Kasumi-1 (cell line): Measurements from ENCODE around the gene C6orf15.

Experiments
- DNase-seq, 2 experiments: peaks; one replicate each; lab custom pipeline; 2025; lab: John Stamatoyannopoulos, UW

C6orf15 gene

DNA sequence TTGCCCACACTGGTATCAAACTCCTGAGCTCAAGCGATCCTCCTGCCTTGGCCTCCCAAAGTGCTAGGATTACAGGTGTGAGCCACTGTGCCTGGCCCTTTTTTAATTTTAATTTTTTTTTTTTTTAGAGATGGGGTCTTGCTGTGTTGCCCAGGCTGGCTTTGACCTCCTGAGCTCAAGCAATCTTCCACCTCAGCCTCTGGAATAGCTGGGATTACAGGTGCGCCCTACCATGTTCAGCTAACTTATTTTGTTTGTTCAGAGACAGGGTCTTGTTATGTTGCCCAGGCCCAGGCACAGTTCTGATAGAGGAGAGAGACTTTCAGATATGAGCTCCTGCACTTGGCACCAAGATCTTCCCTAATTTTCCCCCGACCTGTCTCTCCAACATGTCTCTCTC, 18.4 kb upstream of the C6orf15 start:
- DNase-seq, result no peak

DNA sequence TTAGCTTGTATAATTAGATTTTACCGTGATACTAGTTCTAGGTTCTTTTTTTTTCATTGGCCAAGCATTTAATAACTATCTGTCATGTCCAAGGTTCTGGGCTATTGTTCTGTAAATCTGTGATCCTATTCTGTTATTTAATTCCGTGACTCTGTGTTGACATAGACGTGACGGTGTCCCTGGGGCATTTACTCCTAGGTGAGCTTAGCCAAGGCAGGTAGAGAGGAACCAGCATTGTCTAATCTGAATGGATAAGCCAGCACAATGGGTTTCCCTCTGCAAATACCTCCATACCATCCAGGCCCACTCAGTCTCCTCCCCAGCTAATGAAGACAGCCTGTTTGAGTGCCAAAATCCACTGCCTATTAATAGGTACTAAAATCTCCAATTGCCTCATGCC, 16.8 kb upstream of the C6orf15 start:
- DNase-seq, result no peak

DNA sequence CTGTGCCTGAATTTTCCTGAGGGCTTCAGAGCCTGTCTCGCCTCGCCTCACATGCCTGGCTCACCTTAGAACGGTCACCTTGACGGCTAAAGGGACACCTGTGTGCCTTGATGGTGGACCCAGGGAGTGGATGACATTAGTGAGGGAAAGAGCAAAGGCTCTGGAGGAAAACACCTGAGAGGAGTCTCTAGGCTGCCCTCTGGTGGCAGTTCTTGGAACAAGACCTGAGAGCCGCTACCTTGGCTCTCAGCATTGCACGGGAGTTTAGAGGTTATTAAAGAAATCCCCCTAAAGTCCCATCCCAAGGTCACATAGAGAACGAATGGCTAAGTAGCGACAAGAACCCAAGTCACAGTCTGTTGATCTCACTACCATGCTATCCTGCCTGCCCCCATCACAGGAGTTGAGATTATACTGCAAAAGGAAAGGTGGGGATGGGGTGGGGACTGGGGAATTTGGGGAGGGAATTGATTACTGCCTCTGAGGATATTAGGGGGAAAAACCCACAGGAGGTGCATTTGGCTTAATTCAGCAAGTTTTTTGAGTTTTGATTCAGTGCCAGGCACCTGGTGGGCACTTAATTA, 15.8 kb upstream of the C6orf15 start:
- peak; percentile 31 to 35 for DNase-seq

DNA sequence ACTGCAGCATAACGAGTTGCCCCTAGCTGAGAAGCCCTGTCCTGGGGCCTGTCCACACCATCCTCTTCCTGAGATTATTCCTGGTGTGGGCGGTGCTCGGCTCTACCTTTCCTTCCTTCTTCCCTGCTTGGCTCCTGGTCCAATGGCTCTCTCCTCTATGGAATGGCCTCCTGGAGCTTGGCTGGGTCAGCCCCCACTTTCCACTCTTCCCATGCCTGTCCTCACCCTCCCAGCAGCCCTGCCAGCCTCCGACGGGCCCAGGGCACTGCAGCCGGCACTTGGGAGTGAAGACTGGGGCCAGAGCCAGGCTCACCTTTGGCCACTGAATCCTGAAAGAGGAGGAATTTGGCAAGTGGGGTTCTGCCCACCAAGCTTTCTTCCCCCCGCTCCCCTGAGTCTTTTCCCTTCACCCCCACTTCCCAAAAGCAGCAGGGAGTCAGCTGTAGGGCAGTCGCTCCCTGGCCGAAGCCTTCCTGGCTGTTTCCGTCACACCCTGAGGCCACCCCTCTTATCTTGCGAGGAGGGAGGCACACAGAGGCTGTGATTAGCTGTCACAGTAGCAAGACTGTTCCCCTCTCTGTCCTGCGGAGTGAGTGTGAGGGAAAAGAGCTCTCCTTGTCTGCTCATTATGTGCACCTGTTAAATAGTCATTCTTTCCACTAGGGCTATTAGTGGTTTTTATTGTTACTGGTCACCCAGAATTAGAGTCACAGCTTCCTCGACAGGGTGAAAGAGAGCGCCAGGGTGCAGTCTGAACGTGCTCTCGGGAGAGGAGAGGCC, 14.2 kb upstream of the C6orf15 start:
- no peak for DNase-seq

DNA sequence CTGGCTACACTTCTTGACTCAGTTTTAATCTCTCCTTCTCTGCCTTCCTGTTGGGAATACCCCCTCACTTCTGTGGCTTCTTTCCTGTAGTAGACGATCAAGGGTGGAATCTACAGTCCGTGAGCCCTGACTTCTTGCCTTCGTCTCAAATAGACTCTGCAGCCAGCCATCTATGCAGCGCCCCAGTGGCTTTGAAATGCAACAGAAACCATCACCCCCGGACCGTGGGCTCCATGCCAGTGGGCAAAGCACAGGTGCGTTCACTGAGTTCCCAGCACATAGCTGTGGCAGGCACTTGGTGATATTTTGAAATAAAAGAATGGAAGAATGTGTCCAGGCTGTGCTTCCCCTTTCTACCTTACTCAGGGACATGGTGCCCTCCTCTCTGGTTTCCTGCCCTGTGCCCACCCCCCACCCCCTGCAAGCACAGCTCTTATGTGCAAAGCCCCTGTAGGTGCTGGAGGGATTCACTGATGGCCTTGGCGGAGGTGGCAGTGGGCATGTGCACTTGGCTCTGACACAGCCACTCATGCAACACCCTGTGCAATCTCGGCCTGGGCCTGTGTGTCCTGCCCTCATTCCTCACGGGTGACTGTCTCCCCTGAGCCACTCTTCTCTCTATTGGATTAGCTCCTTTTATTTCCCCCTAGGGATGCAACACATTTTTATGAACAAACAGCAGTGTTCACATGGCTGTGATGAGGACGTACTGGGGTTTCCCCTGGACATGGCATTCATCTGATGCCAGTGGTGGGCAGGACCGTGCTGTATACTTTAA, 13.4 kb upstream of the C6orf15 start:
- DNase-seq, result no peak

DNA sequence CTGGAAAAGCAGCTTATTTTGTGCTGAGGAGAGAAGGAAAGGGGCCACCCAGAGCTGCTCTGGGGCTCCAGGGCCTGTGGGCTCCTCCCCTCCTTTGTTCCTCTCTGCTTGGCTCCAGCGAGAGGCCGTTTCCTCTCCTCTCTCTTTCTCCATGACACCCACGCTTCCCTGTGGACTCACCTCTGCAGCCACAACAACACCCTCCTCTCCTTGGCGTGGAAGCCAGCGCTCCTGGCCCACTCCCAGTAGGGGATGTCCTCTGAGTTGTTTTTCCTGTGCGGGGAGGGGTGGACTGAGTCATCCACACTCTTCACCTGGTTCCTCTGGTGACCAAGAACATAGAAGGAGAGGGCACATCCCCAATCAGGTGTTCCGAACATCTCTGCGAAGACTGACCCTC, 12.8 kb upstream of the C6orf15 start:
- DNase-seq, result no peak

DNA sequence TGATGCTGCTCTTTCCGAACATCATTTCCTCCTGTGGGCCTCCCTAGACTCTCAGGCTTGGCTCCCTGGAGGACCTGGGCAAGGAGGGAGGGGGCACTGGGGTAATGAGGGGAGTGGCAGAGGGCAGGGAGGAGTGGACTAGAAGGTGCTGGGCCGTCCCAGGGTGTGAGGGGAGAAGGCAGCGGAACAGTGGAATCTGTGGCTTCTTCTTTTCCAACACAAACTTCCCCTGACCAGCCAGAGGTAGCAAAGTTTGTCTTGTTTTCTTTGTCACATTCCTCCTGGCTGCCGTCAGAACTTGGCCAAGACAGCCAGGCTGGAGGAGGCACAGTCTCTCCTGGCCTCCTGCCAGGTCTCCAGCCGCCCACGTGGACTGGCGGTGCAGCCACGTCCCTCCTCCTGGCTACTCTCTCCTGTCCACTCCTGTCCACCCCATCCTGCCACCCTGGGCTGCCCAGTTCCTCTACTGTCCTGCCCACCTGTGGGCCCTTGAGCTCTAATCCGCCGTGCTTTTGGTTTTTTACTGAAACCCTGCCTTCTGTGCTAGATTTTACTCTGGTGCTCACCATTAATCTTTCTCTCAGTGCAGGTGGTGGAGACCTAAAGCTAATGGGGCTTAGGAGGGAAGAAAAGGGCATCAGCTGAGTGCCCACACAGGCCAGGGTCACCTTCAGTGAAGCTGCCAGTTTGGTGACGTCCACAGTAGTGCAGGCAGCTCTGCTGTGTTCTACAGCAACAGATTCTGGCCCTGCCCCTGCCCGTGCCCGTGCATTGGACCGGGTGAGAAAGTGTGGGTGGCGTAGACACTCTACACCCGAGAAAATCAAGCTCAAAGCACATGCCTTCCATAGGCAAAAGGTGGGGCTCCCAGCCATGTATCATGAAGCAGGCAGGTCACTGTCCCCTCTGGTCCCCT, 10.7 kb upstream of the C6orf15 start:
- no peak for DNase-seq

DNA sequence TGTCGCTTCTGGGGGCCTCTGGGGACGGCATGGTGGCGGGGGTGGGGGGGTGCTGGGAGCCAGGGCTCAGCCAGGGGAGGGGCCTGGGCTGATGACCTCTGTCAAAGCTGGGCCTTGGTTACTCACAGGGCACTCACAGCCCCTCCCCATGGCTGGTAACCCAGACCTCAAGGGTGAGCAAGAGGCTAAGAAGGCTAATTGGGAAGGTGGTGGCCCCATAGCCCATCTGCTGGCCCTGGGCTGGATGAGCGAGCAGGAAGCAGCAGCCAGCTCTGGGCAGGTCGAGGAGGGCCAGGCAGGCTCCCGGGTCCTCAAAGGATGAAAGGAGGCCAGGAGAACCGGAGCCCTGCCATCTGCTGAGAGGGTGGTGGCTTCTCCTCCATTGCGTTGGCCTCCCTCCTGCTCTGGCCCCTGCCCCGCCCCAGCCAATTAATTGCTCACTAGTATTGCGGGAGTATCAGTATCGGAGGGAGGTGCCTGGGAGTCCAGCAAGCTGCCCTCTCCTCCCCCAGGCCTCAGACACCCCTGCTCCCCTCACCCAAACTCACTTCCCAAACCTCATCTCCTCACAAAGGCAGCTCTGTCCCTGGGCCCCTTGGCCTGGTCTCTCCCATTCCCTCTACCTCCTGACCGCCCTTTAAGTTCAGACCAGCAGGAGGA, 8.9 kb upstream of the C6orf15 start:
- DNase-seq, result no peak

DNA sequence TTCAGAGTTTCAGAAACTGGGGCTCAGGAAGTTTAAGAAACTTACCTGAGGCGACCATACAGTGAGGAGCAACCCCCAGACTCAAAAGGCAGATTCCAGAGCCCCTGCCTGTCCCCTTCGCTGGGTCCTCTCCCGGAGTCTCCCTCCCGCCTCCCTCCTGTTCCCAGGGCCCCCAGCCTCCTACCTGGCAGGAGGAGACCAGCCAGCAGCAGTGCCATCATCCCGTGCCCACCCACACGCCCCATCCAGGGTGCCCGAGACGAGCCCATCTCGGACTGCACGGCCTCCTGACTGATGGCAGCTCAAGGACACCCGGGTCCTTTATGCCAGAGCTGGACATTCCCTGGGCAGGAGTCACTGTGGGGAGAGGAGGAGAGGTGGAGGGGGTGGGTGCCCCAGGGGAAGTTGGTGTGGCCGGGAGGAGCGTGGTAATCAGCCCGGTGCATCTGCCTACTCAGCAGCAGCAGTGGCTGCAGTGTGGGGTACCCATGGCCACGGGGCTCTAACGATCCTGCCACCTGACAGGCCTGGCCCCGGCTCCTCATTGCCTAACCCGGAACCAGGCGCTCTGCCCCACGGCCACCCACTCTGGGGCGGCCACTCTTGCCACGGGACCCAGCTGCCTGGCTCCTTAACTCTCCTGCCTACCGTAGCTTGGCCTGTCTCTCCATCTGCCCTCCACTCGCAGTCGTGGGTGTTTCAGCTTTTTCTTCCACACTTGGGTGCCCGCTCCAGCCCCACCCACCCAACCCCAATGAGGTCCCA, 8.0 kb upstream of the C6orf15 start, which contains the start of gene CDSN:
Gene CDSN, minus strand, starts transcription at position 296 of the 765 bp plus-strand sequence. Its CDS starts 27 bp downstream, at position 269.
- DNase-seq, result no peak

DNA sequence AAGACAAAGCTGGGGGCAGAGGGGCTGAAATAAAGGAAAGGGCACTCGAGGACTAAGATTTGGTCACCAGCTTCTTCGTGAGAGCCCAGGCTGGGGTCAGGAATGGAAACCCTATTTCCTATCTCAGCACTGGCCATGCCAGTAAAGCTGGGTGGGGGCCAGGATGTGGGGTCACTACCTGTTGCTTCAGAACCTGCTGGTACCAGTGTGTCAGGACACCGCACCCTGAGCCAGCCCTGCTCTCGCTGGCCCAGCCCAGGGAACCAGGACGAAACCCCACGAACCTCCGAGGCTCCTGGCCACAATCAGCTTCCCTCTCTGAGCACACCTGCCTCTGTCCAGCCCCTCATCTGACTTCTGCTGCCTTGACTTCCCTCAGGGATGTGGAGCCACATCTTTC, 5.8 kb upstream of the C6orf15 start:
- DNase-seq, result no peak

DNA sequence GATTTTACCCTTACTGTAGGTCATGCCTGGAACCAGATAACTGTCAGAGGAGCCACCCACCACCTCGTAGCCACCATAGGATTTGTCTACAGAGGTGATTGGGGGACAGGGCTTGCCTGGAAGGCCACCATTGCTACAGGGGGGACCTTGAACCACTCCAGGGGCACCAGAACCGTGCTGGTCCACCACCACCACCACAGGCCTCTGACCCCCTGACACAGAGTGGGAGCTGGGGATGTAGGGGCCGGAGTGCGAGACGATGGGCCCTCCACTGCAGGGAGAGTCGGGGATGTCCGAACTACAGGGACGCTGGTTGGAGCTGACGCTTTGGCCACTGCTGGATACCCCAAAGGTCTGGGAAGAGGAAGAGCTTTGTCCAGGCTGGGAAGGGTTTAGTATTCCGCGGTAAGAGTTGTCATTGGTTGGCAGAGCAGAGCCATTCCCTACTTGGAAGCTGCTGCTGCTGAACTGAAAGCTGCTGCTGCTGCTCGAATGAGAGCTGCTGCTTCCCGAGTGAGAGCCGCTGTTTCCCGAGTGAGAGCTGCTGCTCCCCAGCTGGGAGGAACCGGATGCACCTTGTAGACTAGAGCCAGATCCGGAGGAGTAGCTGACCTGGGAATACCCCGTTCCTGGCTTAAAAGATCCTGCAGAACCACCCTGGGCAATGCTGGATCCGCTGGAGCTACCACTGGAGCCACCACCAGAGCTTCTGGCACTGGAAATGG, 4.4 kb upstream of the C6orf15 start:
- DNase-seq, result no peak

DNA sequence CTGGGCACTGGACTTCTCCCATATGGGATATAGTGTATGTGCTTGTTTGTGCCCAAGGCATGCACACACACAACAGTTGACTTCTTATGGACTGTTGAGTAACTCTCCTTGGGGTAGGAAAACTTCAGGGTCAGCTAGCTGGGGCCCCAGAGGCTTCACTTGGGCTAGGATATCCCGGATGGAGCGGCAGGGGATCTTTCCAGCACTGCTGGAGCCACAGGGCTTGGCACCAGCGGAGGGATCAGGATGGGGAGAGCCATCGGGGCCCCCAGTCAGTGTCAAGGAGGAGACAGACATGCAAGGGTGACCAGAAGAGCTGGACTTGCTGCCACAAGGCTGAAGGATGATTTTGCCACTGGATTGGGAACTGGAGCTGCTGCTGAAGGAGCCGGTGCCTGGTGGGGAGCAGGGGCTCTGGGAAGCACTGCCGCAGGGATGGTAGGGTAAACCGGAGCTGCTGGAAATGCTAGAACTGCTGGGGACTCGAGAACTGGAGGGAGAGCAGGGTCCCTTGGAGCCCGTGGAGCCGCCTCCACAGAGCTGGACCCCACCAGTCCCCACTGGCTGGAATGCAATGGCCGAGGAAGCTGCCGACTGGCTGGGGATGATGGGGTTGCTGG, 3.7 kb upstream of the C6orf15 start:
- DNase-seq, result no peak

DNA sequence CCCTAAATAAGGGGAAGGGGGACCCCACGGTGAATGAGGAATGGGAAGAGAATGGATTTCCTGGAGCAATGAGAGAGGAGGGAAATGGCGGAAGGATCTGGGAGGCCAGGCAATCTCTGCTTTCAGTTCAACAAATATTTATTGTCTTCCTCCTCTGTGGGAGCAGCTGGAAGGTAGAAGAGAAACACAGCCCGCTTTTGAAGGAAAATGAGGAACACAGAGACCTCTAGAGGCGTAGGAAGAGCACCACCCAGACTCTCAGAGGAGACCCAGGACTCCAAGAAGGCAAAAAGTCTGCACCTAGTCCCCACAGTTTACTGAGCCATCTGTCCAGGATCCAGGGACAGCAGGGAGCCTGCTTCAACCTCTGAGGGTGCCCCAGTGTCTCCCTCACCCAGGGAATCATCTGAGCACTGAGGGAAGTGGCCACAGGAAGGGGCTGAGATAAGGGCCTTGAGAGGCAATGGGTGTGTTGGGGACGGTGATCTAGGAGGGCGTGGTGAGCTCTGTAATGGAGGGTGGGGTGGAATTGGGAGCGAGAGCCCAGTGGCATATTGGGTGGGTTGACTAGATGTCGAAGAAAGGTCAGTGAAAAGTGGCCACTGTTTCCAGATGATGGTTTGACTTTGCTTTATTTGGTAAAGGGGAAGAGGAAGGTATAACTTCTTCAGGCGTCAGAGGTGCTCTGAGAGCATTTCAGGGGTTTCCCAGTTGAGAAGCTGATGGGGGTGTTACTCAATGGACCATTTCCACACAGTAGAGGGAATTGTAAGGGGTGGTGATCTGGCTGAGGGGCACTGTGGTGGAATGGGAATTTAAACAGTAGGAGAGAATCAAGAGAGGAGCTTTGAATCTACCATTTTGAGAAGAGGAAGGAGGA, 2.8 kb upstream of the C6orf15 start:
- DNase-seq, result peak; percentile 6 to 8

DNA sequence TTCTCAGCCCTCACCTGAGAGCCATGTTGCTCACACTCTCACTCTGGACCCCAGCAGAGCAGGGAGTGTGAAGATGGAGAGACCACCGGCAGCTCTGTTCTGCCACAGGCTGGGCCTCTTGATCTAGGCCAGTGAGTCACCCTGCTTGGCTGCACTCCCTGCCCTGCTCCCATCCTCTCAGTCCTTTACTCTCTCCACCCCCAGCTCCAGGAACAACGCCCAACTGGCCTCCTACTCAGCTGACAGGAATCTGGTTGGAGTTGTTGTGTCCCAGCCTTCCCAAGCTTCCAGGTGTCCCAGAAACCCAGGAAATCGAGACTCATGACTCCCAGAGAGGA, 2.1 kb upstream of the C6orf15 start, which contains the start of gene PSORS1C1:
Gene PSORS1C1, plus strand, starts transcription at position 260 of the 338 bp plus-strand sequence. CDS start 14,833 bp downstream, outside the sequence.
- DNase-seq, result no peak

DNA sequence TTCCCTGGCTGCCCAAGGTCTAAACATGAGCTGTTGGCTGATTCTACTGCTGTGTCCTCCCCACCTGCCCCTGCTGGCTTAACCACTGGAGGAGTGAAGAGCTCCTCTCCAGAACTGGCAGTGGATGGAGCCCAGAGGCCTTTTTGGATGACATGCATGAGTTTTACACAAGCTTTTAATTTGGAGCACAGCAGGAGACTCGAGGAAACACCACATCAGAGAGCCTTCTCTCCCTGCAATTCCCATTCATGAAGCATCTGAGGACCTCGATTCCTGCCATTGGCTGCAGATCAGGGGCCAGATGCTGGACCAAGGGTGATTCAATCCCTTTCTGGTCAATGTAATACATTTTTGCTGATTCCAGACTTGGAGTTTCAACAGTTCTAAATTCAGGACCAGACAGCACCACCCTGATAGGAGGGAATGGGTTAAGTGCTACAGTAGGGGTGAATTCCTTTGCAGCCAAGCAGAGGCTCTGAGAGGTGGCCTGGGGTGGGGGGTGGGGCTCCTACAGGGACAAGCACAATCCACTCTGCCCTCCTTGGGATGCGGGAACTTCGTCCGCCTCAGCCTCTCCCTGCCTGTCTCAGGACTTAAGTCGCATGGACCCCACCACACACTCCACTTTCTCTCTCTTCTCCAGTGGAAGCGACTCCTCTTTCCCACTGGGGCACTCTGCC, 1.6 kb upstream of the C6orf15 start:
- DNase-seq, result no peak

DNA sequence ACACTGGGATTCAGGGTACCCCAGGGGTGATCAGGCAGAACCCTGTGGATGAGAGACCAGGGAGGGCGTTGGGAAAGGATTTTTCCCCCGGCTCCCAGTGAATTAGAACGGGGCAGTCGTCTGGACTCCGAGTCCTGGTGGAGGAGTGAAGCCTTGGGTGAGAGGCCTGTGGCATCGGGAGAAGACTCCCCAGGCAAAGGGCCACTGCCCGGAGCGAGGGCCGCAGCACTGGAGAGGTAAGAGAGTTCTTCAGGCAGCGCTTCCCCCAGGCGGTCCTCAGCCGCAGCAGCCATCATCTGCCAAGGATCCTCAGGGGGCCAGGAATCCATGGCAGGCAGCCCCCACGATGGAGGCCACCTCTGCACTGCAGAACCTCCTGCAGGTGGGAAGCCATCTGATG, 663 bp downstream of the C6orf15 start:
- no peak for DNase-seq

DNA sequence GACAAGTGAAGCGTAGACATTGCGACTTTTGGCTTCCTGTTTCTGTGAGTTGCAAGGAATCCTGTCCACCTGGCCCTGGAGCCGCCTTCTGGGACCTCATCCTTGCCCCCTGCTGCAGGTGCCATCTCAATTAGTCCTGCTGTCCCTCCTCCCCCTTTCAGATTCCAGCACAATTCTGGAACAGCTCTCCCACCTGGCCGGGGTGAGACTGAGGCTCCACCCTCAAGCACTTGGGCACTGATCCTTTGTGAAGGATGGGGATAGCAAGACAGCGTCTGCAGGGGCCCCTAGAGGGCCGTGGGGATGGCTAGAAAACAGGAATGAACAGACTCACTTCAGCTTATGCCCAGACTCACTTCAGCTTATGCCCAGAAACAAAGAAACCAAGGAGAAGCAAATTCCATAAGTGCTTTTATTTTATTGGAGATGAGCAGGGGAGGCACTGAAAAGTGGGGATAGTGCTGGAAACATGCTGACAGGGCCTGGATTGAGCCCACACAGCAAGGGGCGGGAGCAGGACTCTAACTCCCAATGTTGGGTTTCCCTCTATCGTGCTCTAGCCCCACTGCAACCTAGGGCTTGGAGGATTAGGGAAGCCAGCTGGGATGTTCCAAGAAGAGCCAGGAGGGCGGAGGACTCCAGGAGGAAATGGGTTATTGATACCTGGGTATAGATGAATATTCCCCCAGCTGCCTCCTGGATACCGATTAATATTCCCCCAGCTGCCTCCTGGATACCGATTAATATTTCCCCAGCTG, 1.4 kb downstream of the C6orf15 start:
- DNase-seq, result no peak
